ENCODE measurements around the gene IRF1. TPM values are rescaled to one million over a fixed set of nuclear protein-coding genes. Genes with fewer than 3 reads are reported as not detected.
A peak's percentile ranks its signal among the peaks of the same experiment; 100 is the strongest.

Gene IRF1
- total and polyA plus RNA-seq, 7 experiments from 2014 or later: 118 to 632 (median 174) TPM

GRCh38 chr5:132495667-132496190, 5.2 kb upstream of the IRF1 start:
- H3K4me1 Mint-ChIP-seq: peaks cover 36 to 79% (median 68%) of the 10 kb centered on the region in 7 donors
- H3K27ac ChIP-seq (ENCODE audit: low read depth, low read length): peak overlapping the region; percentile 99
- CTCF ChIA-PET: interaction anchor here (0.7 to 8.4 kb wide), 12 partner anchors 10 to 127 kb away, joined by 3 to 243 read pairs (median 4); no protein-coding TSS in a partner anchor
- H3K9me3 Mint-ChIP-seq: no peaks in the 10 kb centered on the region
- H3K9me3 ChIP-seq (ENCODE audit: control insufficient read depth in 2 of 3, low read length in 3 of 3): no peaks in the 10 kb centered on the region
- ATAC-seq (peak; percentile 48), DNase-seq (peak in 7 of 9 donors; percentile 42 to 79 (median 54))
- peaks cover 0 to 2% (median 0%) of the 10 kb centered on the region in 5 donors for H3K36me3 Mint-ChIP-seq
- H3K27ac Mint-ChIP-seq: peak overlapping the region; percentile 90 to 99 (median 97)
- H3K27me3 ChIP-seq (ENCODE audit: control insufficient read depth in 2 of 2, insufficient read depth in 2 of 2, low read length in 2 of 2): no peaks in the 10 kb centered on the region
- H3K4me3 Mint-ChIP-seq: peak overlapping the region; percentile 86 to 99 (median 97)
- POLR2A ChIA-PET: interaction anchor here (0.8 to 17.6 kb wide), 26 partner anchors 9 to 468 kb away, joined by 3 to 268 read pairs (median 6); partner anchors contain the start of gene IRF1
- intact Hi-C loops (cut with micrococcal nuclease): loop anchor here (1.0 to 10.0 kb wide), 12 partner anchors 71 to 1879 kb away; partner anchors contain the start of genes SLC22A4 (in 2 of the 2), IL3 (in 1 of the 2), KIF3A (in 1 of the 2) and RAPGEF6 (in 1 of the 2)
- no peaks in the 10 kb centered on the region for H3K36me3 ChIP-seq (ENCODE audit: control insufficient read depth in 2 of 3, insufficient read depth in 3 of 3, low read length in 3 of 3)
- no peaks in the 10 kb centered on the region for H3K27me3 Mint-ChIP-seq
- peaks cover 48 to 57% of the 10 kb centered on the region in 2 donors for H3K4me1 ChIP-seq (ENCODE audit: control insufficient read depth in 2 of 2, insufficient read depth in 2 of 2, low read length in 2 of 2)
- H3K4me3 ChIP-seq (ENCODE audit: low read length): peak overlapping the region; percentile 91

- DNase-seq: no peak
- ChIA-PET CTCF (interaction anchor here (6.6 kb wide), 1 partner anchor 73 kb away, joined by 32 read pairs; no protein-coding TSS in a partner anchor), POLR2A (interaction anchor here (1.4 to 17.6 kb wide), 6 partner anchors 19 to 85 kb away, joined by 8 to 268 read pairs (median 102); no protein-coding TSS in a partner anchor)
- Histone ChIP-seq H3K9me3 (ENCODE audit: control insufficient read depth in 2 of 3, low read length in 3 of 3) (no peaks in the 10 kb centered on the region), H3K27ac (ENCODE audit: low read depth, low read length) (peak overlapping the region; percentile 99), H3K27me3 (ENCODE audit: control insufficient read depth in 2 of 2, insufficient read depth in 2 of 2, low read length in 2 of 2) (no peaks in the 10 kb centered on the region), H3K4me1 (ENCODE audit: control insufficient read depth in 2 of 2, insufficient read depth in 2 of 2, low read length in 2 of 2) (peaks cover 41 to 48% of the 10 kb centered on the region in 2 donors), H3K36me3 (ENCODE audit: control insufficient read depth in 2 of 3, insufficient read depth in 3 of 3, low read length in 3 of 3) (peaks cover 1 to 16% (median 10%) of the 10 kb centered on the region in 3 experiments), H3K4me3 (ENCODE audit: low read length) (no peak overlapping the region)
- Mint-ChIP-seq H3K4me1 (peaks cover 29 to 64% (median 58%) of the 10 kb centered on the region in 7 donors), H3K27me3 (no peaks in the 10 kb centered on the region), H3K9me3 (peaks cover 0 to 2% (median 0%) of the 10 kb centered on the region in 11 donors), H3K4me3 (peak overlapping the region in 7 of 10 donors; percentile 11 to 99 (median 86)), H3K27ac (peak overlapping the region; percentile 90 to 99 (median 96)), H3K36me3 (peaks cover 4 to 14% (median 8%) of the 10 kb centered on the region in 5 donors)
- intact Hi-C loops (cut with micrococcal nuclease): loop anchor here (5.0 to 10.0 kb wide), 8 partner anchors 199 to 1881 kb away; partner anchors contain the start of genes AFF4 (in 1 of the 2), HSPA4 (in 1 of the 2), IL3 (in 1 of the 2) and RAPGEF6 (in 1 of the 2)
- no peak for ATAC-seq
Observed at GRCh38 chr5:132493821-132494220, 3.2 kb upstream of the IRF1 start.

- Mint-ChIP-seq H3K9me3 (peaks cover 0 to 2% (median 0%) of the 10 kb centered on the region in 11 donors), H3K27ac (peak overlapping the region; percentile 90 to 99 (median 96)), H3K36me3 (peaks cover 6 to 20% (median 11%) of the 10 kb centered on the region in 5 donors), H3K27me3 (no peaks in the 10 kb centered on the region), H3K4me3 (peak overlapping the region in 6 of 10 donors; percentile 21 to 91 (median 68)), H3K4me1 (peaks cover 29 to 63% (median 58%) of the 10 kb centered on the region in 7 donors)
- DNase-seq (peak in 1 of 9 donors; percentile 19), ATAC-seq (no peak)
- H3K4me3 ChIP-seq (ENCODE audit: low read length): no peak overlapping the region
- ChIA-PET CTCF (interaction anchor here (0.7 to 6.6 kb wide), 4 partner anchors 8 to 105 kb away, joined by 3 to 32 read pairs (median 4); no protein-coding TSS in a partner anchor), POLR2A (interaction anchor here (1.0 to 17.6 kb wide), 10 partner anchors 18 to 124 kb away, joined by 3 to 268 read pairs (median 74); partner anchors contain the start of gene SLC22A5)
- H3K36me3 ChIP-seq (ENCODE audit: control insufficient read depth in 2 of 3, insufficient read depth in 3 of 3, low read length in 3 of 3): peaks cover 7 to 21% (median 16%) of the 10 kb centered on the region in 3 experiments
- H3K27me3 ChIP-seq (ENCODE audit: control insufficient read depth in 2 of 2, insufficient read depth in 2 of 2, low read length in 2 of 2): no peaks in the 10 kb centered on the region
- H3K27ac ChIP-seq (ENCODE audit: low read depth, low read length): peak overlapping the region; percentile 99
- H3K4me1 ChIP-seq (ENCODE audit: control insufficient read depth in 2 of 2, insufficient read depth in 2 of 2, low read length in 2 of 2): peaks cover 41 to 48% of the 10 kb centered on the region in 2 donors
- no peaks in the 10 kb centered on the region for H3K9me3 ChIP-seq (ENCODE audit: control insufficient read depth in 2 of 3, low read length in 3 of 3)
- intact Hi-C loops (cut with micrococcal nuclease): loop anchor here (5.0 to 10.0 kb wide), 8 partner anchors 198 to 1882 kb away; partner anchors contain the start of genes AFF4 (in 1 of the 2), HSPA4 (in 1 of the 2), IL3 (in 1 of the 2) and RAPGEF6 (in 1 of the 2)
Observed at GRCh38 chr5:132493241-132493640, 2.7 kb upstream of the IRF1 start.

GRCh38 chr5:132492386-132493125, 2.0 kb upstream of the IRF1 start:
- peak overlapping the region; percentile 66 for H3K4me3 ChIP-seq (ENCODE audit: low read length)
- ChIA-PET CTCF (interaction anchor here (0.7 to 6.6 kb wide), 12 partner anchors 8 to 372 kb away, joined by 3 to 32 read pairs (median 6); no protein-coding TSS in a partner anchor), POLR2A (interaction anchor here (0.7 to 17.6 kb wide), 17 partner anchors 8 to 123 kb away, joined by 3 to 268 read pairs (median 58); partner anchors contain the start of gene SLC22A5)
- Mint-ChIP-seq H3K27me3 (no peaks in the 10 kb centered on the region), H3K36me3 (peaks cover 6 to 27% (median 18%) of the 10 kb centered on the region in 5 donors), H3K9me3 (peaks cover 0 to 2% (median 0%) of the 10 kb centered on the region in 11 donors), H3K4me3 (peak overlapping the region in 9 of 10 donors; percentile 81 to 97 (median 89)), H3K4me1 (peaks cover 34 to 65% (median 60%) of the 10 kb centered on the region in 7 donors), H3K27ac (peak overlapping the region; percentile 92 to 99 (median 96))
- H3K27ac ChIP-seq (ENCODE audit: low read depth, low read length): peak overlapping the region; percentile 99
- intact Hi-C loops (cut with micrococcal nuclease): loop anchor here (5.0 to 10.0 kb wide), 8 partner anchors 198 to 1882 kb away; partner anchors contain the start of genes AFF4 (in 1 of the 2), HSPA4 (in 1 of the 2), IL3 (in 1 of the 2) and RAPGEF6 (in 1 of the 2)
- no peaks in the 10 kb centered on the region for H3K27me3 ChIP-seq (ENCODE audit: control insufficient read depth in 2 of 2, insufficient read depth in 2 of 2, low read length in 2 of 2)
- no peak for DNase-seq
- no peaks in the 10 kb centered on the region for H3K9me3 ChIP-seq (ENCODE audit: control insufficient read depth in 2 of 3, low read length in 3 of 3)
- peaks cover 13 to 28% (median 23%) of the 10 kb centered on the region in 3 experiments for H3K36me3 ChIP-seq (ENCODE audit: control insufficient read depth in 2 of 3, insufficient read depth in 3 of 3, low read length in 3 of 3)
- no peak for ATAC-seq
- peaks cover 43 to 54% of the 10 kb centered on the region in 2 donors for H3K4me1 ChIP-seq (ENCODE audit: control insufficient read depth in 2 of 2, insufficient read depth in 2 of 2, low read length in 2 of 2)

- Histone ChIP-seq H3K27ac (ENCODE audit: low read depth, low read length) (peak overlapping the region; percentile 99), H3K27me3 (ENCODE audit: control insufficient read depth in 2 of 2, insufficient read depth in 2 of 2, low read length in 2 of 2) (no peaks in the 10 kb centered on the region), H3K9me3 (ENCODE audit: control insufficient read depth in 2 of 3, low read length in 3 of 3) (no peaks in the 10 kb centered on the region), H3K36me3 (ENCODE audit: control insufficient read depth in 2 of 3, insufficient read depth in 3 of 3, low read length in 3 of 3) (peaks cover 22 to 37% (median 32%) of the 10 kb centered on the region in 3 experiments), H3K4me3 (ENCODE audit: low read length) (peak overlapping the region; percentile 66), H3K4me1 (ENCODE audit: control insufficient read depth in 2 of 2, insufficient read depth in 2 of 2, low read length in 2 of 2) (peaks cover 50 to 56% of the 10 kb centered on the region in 2 donors)
- Mint-ChIP-seq H3K4me3 (peak overlapping the region; percentile 81 to 97 (median 90)), H3K27me3 (peaks cover 0 to under 1% (median 0%) of the 10 kb centered on the region in 5 donors), H3K36me3 (peaks cover 9 to 36% (median 24%) of the 10 kb centered on the region in 5 donors), H3K4me1 (peaks cover 43 to 69% (median 64%) of the 10 kb centered on the region in 7 donors), H3K27ac (peak overlapping the region; percentile 92 to 99 (median 96)), H3K9me3 (peaks cover 0 to 2% (median 0%) of the 10 kb centered on the region in 11 donors)
- DNase-seq (peak in 3 of 9 donors; percentile 18 to 48 (median 36)), ATAC-seq (peak; percentile 6)
- intact Hi-C loops (cut with micrococcal nuclease): loop anchor here (2.0 to 10.0 kb wide), 12 partner anchors 19 to 1883 kb away; partner anchors contain the start of genes AFF4 (in 1 of the 2), GDF9 (in 1 of the 2), HSPA4 (in 1 of the 2) and IL3 (in 1 of the 2)
- ChIA-PET CTCF (interaction anchor here (1.3 to 6.6 kb wide), 13 partner anchors 10 to 105 kb away, joined by 3 to 46 read pairs (median 17); no protein-coding TSS in a partner anchor), POLR2A (interaction anchor here (0.8 to 17.6 kb wide), 22 partner anchors 7 to 125 kb away, joined by 3 to 268 read pairs (median 44); no protein-coding TSS in a partner anchor)
Observed at GRCh38 chr5:132491368-132492364, 1.1 kb upstream of the IRF1 start.

Measured in naive thymus-derived CD4-positive, alpha-beta T cell (primary cell).